GM19351 (cell line): ENCODE measurements around the gene ZNF273.
"Not testable (repeated sequence)": the region's sequence is repeated elsewhere in the genome, so short reads cannot be mapped to it uniquely, and the experiment has no call there.

Experiments used
- ATAC-seq: cut with Tn5 transposase; IDR thresholded peaks from one replicate; pipeline ENCODE4 v1.9.1; 2021; ENCODE audit warnings: mild to moderate bottlenecking, moderate library complexity; ENCODE audit not compliant: unreplicated experiment

ZNF273 gene

DNA sequence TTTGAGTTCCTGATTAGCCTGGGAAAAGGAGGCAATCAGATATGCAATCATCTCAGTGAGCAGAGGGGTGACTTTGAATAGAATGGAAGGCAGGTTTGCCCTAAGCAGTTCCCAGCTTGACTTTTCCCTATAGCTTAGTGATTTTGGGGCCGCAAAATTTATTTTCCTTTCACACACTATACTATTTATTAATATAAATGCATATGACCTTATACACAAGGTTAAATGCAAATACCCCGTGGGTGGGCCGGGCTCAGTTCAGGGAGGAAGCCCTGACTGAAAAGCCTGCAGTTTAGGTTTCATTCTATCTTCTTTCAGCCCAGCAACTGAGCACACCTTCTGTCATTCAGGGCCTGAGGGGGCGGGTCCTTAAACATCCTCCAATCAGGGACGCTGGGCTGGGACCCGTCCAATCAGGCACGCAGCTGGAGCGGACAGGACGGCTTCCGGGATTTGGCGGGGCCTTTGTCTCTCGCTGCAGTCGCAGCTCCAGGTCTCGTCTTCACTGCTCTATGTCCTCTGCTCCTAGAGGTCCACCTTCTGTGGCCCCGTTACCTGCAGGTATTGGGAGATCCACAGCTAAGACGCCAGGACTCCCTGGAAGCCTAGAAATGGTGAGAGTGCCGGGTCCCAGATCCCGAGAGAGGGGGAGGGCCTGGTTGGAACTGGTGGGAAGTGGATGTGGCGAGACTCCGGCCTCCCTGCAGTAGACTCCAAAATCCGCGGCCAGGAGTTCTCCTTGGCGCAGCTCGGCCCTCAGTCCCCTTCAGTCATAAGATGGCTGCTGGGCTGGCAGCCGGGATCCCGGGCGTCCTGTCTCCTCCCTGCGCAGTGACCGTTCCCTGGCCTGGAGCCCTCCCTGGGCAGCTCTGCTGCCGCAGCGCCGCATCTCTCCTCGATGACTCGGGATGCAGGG is at the start of gene ZNF273:
ZNF273 (plus strand) TSS at position 468 of the 916 bp plus-strand sequence; CDS start at position 513, 45 bp downstream.
- ATAC-seq: peak; percentile 98

DNA sequence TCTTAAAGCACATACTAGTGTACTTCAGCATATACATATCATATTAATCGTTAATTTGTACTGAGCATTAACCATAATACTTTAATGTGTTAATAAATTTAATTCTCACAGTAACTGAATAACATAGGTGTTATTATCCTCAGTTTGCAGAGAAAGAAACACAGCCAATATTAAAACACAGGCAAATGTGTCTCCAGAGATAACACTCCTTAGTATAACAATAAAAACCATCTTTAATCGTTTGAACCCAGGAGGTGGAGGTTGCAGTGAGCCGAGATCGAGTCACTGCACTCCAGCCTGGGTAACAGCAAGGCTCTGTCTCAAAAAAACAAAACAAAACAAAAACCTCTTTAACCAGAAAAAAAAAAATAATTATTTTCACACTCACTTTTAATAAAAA is 49.4 kb upstream of the ZNF273 start:
- no peak for ATAC-seq

DNA sequence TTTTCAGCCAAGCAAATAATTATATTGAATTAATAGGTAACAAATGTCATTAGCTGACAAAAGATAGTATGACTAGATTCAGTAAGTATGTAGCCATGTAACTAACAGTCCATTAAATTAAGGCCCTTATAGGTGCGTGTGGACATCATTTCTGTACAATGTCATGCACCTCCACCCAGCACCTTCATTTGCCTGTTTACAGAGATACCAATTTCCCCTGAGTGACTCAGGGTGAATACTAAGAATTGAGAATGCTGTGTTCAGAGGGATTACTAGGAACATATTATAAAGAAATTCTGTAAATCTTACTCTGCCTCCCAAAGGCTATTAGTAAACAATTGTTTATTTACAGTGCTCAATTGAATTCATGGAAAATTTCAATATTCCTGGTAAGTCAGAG is 48.1 kb upstream of the ZNF273 start:
- no peak for ATAC-seq

DNA sequence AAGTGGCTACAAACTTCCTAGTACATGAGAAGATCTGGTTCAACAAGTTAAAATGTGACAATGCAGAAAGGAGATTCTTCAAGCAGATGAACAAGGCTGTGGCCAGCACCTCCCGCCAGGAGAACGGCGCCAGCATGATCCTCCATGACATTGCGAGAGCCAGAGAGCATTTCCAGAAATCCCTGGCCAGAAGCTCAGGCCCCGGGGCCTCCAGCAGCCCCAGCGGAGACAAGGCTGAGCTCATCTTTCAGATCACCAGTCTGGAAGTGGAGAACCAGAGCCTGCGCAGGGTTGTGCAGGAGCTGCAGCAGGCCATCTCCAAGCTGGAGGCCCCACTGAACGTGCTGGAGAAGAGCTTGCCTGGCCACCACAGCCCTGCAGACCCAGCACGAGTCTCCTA is 40.1 kb upstream of the ZNF273 start:
- no peak for ATAC-seq

DNA sequence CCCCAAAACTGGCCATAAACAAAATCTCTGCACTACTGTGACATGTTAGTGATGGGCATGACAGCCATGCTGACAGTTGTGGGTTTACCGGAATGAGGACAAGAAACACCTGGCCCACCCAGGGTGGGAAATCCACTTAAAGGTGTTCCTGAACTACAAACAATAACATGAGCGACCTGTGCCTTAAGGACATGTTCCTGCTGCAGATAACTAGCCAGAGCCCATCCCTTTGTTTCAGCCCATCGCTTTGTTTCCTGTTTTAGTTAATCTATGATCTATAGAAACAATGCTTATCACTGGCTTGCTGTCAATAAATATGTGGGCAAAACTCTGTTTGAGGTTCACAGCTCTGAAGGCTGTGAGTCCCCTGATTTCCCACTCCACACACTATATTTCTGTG is 39.5 kb upstream of the ZNF273 start:
- ATAC-seq: not testable (repeated sequence)

DNA sequence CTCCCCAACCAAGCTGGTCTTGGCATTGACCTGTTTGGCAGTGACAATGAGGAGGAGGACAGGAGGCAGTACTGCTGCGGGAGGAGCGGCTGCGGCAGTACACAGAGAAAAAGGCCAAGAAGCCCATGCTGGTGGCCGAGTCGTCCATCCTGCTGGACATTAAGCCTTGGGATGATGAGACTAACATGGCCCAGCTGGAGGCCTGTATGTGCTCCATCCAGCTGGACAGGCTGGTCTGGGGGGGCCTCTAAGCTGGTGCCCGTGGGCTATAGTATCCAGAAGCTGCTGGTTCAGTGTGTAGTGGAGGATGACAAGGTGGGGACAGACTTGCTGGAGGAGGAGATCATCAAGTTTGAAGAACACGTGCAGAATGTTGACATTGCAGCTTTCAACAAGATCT is 39.1 kb upstream of the ZNF273 start:
- no peak for ATAC-seq

DNA sequence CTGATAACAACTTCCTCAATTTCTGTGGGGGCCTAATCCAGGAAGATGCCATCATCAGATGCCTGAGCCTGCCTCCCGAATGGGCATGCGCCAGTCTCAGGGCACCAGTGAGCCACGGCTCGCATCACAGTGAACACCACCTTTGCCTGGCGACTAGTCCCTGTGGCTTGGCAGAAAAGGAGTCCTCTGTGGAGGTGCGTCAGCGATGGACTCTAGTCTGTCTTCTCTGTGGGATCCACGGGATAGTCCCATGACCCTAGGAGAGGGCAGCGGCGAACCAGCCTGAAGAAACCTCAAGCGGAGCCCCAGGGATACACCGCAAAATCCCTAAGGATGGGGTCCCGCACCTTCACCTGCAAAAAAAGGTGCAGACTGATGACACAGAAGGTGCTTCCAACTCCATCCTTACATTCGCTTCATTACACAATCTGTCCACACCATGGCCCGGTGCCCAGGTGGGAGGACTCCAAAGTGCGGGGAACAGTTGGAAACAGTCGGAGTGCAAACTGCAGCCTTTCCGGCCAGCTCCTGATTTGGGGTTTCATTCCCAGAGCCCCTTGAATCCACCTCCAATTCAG is 35.1 kb upstream of the ZNF273 start:
- no peak for ATAC-seq

DNA sequence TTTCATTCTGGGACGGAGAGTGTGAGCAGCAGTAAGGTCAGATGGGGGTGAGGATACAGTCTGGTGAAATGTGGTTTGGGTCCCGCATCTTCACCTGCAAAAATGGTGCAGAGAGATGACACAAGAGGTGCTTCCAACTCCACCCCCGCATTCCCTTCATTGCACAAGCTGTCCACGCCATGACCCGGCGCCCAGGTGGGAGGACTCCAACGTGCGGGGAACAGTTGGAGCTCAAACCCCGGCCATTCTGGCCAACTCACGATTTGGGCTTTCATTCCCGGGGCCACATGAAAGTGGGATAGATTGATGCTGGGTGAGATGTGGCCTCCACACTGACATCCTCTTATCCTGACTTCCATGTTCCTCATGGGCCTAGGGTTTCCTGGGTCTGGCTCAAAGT is 34.6 kb upstream of the ZNF273 start:
- no peak for ATAC-seq

DNA sequence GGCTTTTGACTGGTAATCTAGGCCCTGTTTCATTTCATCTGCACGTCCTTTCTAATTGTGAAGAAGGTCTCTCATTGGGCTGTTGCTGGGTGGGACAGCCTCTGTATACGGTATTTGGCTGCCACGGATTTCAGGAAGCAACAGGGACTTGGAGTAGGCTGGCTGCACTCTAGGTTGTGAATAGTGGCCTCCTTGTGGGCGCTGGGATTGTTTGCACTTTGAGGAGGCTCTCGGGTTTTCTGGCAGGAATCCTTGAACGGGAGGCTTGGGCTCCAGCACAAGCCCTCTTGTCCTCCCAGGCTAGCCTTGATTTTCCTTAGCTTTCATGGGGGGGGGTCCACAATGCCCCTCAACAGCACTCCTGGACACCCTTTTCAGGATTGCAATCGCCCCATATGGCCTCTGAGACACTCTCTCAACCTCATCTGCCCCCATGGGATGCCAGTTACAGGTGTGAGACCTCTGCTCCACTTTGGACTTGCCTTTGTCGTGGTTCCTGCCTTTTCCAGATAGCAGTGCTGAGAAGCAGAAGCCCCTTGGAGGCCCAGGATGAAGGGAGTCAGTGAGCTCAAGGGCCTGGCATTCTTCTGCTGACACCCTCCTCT is 33.9 kb upstream of the ZNF273 start:
- ATAC-seq: no peak

DNA sequence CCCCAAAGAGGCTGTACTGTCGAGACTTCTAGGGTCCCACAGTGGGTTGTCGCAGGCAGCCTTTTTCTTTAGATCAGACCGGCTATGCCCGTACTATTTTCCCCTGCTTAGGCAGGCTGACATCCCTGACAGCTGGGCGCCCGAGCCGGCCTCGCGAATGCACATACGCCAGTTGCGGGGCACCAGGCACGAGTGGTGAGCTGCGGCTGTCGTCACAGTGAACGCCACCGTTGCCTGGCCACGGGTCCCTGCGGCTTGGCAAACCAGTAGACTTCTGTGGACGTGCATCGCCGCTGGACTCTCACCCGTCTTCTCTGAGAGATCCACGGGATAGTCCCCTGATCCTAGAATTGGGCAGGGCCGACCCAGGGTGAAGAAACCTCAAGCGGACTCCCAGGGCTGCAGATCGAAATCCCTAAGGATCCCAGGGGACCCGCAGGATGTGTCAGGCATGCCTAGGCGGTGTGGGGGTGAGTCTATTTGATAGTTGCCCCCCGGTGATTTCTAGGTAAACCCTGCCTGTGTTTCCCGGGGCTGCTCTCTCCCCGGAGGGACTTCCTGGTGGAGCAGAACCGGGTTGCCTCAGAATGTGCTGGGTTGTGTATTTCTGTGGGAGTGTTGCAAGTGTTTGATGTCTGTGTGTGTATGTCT is 33.0 kb upstream of the ZNF273 start:
- no peak for ATAC-seq

DNA sequence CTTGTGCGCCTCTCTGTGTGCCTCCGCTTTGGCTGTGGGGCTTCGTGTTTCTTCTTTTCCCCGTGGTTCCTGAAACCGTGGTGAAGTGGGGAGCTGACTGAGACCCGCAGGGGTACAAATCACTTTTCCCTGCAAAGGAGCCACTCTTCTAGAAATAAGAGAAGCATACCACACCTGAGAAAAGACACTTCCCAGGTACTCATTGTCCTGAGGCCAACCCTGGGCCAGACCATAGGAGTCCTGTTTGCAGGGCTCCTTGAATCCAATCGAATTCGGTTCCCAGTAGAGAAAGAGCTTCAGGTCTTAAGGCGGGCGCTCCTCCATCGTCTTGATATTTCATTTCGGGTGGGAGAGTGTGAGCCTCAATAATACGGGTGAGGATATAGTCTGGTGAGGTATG is 32.4 kb upstream of the ZNF273 start:
- no peak for ATAC-seq

DNA sequence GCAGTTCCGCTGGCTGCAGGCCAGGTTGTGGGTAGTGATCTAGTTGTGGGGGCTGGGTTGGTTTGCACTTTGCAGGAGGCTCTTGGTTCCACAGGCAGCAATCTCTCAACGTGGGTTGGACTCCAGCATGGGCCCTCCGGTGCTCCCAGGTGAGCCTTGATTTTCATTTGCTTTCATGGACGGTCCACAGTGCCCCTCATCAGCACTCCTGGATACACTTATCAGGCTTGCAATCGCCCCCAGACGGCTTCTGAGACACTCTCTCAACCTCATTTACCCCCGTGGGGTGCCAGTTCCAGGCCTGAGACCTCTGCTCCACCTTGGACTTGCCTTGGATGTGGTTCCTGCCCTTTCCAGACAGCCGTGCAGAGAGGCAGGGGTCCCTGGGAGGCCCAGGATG is 31.3 kb upstream of the ZNF273 start:
- ATAC-seq: no peak

DNA sequence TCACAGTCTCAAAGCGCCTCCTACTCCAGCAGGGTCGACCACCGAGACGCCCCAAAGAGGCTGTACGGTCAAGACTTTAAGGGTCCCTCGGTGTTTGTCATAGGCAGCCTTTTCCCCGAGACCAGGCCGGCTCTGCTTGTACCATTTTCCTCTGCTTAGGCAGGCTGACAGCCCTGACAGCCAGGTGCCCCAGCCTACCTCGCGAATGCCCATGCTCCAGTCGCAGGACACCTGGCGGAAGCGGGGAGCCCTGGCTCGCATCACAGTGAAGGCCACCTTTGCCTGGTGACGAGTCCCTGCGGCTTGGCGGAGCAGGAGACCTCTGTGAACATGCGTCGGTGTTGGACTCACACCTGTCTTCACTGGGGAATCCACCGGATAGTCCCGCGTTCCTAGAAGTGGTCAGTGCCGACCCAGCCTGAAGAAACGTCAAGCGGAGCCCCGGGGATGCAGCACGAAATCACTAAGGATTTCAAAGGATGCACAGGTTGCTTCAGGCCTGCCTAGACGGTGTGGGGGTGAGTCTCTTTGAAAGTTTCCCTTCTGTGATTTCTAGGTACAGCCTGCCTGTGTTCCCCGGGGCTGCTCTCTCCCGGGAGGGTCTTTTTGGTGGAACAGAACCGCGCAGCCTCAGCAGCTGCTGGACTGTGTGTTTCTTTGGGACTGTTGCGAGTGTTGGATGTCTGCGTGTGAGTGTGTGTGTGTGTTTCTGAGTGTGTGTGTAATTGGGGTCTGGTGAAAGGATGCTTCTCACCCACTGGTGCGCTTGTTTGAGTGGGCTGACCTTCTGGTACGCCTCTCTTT is 30.5 kb upstream of the ZNF273 start:
- ATAC-seq: no peak

DNA sequence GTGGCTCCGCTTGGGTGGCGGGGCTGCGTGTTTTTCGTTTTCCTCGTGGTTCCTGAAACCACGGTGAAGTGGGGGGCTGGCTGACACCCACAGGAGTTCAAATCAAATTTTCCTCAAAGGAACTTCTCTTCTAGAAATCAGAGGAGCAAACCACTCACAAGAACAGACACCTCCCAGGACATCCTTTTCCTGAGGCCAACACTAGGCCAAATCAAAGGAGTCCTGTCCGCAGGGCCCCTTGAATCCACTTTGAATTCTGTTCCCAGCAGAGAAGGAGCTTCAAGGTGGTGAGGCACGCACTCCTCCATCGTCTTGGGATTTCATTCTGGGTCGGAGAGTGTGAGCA is 29.9 kb upstream of the ZNF273 start:
- no peak for ATAC-seq

DNA sequence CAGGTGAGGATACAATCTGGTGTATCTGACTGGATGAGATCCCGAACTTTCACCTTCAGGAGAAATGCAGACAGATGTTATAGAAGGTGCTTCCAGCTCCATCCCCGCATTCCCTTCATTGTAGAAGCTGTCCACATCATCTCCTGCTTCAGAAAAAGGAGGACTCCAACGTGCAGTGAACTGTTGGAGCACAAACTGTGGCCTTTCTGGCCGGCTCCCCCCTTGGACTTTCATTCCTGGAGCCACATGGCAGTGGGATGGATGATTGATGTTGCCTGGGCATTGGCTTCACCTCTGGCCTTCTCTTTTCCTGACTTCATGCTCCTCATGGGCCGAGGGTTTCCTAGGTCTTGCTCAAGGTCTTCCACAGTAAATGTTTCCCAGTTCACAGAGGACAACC is 29.6 kb upstream of the ZNF273 start:
- no peak for ATAC-seq

DNA sequence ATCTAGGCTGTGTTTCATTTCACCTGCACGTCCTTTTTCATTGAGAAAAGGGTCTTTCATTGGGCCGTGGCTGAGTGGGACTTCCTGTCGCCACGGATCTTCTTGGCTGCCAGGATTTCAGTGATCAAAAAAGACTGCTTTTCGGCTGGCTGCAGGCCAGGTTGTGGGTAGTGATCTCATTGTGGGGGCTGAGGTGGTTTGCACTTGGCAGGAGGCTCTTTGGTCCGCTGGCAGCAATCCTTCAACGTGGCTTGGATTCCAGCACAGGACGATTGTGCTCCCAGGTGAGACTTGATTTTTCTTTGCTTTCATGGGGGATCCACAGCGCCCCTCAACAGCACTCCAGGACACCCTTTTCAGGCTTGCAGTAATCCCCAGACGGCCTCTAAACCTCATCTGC is 29.0 kb upstream of the ZNF273 start:
- no peak for ATAC-seq

DNA sequence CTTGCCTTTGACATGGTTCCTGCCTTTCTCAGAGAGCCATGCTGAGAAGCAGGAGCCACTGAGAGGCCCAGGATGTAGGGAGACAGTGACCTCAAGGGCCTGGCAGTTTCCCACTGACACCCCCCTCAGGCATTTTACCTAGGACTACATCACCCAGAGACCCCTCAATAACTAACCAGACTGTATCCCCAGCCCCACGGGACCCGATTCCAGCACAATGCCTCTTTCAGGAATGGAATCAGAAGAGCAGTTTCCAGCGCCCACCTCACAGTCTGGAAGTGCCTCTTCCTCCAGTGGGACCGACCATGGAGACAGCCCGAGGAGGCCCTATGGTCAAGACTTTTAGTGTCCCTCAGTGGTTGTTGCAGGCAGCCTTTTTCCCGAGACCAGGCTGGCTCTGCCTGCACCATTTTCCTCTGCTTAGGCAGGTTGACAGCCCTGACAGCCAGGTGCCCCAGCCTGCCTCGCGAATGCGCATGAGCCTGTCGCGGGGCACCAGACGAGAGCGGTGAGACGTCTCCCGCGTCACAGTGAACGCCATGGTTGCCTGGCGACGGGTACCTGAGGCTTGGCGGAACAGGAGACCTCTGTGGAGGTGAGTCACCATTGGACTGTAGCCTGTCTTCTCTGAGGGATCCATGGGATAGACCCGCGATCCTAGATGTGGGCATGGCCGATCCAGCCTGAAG is 28.4 kb upstream of the ZNF273 start:
- ATAC-seq: no peak

DNA sequence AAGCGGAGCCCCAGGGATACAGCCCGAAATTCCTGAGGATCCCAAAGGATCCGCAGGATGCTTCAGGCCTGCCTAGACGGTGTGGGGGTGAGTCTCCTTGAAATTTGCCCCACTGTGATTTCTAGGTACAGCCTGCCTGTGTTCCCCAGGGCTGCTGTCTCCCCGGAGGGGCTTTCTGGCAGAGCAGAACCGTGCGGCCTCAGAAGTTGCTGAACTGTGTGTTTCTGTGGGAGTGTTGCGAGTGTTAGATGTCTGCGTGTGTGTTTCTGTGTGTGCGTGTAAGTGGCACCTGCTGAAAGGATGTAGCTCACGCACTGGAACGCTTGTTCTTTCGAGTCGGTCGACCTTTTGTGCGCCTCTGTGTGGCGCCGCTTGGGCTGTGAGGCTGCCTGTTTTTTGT is 27.8 kb upstream of the ZNF273 start:
- no peak for ATAC-seq

DNA sequence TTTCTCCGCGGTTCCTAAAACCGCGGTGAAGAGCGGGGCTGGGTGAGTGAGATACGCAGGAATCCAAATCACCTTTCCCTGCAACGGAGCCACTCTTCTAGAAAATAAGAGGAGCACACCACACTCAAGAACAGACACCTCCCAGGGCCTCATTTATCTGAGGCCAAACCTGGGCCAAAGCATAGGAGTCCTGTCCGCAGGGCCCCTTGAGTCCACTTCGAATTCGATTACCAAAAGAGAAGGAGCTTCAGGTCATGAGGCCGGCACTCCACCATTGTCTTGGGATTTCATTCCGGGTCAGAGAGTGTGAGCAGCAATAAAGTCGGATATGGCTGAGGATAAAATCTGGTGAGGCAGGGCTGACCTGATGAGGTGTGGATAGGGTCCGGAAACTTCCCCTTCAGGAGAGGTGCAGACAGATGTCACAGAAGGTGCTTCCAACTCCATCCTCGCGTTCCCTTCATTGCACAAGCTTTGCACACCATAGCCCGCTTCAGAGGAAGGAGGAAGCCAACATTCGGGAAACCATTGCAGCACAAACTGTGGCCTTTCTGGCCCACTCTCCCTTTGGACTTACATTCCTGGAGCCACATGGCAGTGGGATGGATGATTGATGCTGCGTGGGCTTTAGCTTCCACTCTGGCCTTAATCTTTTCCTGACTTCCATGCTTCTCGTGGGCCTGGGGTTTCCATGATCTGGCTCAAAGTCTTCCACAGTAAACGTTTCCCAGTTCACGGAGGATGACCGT is 27.2 kb upstream of the ZNF273 start:
- no peak for ATAC-seq
